ENCODE measurements around the gene NF2.
A peak's percentile ranks its signal among the peaks of the same experiment; 100 is the strongest.

The NF2 gene

DNA sequence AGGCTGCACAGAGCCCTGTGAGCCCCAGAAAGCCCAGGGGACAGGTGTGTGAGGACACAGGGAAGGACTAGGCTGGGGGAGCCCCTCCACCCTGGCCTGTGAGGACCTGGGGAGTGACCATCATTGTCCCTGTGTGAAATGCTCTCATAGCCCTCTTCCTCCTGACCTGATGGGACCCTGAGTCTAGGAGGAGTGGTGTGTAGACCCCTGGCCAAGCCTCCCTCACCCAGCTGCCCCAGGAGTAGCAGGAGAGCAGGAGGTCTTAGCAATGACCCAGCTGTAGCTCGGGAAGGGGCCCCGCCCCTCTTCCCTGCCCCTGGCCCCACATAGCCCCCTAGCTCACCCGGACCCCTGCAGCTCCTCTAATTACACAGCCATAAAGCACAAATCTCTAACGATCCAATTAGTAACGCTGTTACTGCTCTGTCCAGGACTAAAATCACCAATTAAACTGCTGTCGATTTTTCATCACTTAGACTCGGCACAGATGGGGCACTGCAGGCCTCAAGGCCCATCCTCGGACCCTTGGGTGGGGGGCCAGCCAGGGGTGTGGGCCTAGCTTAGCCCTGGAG is 109.8 kb downstream of the NF2 start:
- H3K4me3 ChIP-seq (ENCODE audit: low read depth, low read length), result no peak overlapping the region
- no peak for DNase-seq (ENCODE audit: low read depth)
- TF ChIP-seq, protein P1, sequence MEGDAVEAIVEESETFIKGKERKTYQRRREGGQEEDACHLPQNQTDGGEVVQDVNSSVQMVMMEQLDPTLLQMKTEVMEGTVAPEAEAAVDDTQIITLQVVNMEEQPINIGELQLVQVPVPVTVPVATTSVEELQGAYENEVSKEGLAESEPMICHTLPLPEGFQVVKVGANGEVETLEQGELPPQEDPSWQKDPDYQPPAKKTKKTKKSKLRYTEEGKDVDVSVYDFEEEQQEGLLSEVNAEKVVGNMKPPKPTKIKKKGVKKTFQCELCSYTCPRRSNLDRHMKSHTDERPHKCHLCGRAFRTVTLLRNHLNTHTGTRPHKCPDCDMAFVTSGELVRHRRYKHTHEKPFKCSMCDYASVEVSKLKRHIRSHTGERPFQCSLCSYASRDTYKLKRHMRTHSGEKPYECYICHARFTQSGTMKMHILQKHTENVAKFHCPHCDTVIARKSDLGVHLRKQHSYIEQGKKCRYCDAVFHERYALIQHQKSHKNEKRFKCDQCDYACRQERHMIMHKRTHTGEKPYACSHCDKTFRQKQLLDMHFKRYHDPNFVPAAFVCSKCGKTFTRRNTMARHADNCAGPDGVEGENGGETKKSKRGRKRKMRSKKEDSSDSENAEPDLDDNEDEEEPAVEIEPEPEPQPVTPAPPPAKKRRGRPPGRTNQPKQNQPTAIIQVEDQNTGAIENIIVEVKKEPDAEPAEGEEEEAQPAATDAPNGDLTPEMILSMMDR (IDR thresholded peaks at IDR 0.05; ENCODE audit: low read depth, low read length), result no peak
- TF ChIP-seq, protein P2, sequence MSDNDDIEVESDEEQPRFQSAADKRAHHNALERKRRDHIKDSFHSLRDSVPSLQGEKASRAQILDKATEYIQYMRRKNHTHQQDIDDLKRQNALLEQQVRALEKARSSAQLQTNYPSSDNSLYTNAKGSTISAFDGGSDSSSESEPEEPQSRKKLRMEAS (IDR thresholded peaks at IDR 0.05; ENCODE audit: low read depth, low read length), result no peak
- TF ChIP-seq POLR2A (IDR thresholded peaks at IDR 0.05; ENCODE audit: extremely low read depth, insufficient read length) (no peak), MYC (IDR thresholded peaks at IDR 0.05; ENCODE audit: low read depth, low read length) (no peak)

DNA sequence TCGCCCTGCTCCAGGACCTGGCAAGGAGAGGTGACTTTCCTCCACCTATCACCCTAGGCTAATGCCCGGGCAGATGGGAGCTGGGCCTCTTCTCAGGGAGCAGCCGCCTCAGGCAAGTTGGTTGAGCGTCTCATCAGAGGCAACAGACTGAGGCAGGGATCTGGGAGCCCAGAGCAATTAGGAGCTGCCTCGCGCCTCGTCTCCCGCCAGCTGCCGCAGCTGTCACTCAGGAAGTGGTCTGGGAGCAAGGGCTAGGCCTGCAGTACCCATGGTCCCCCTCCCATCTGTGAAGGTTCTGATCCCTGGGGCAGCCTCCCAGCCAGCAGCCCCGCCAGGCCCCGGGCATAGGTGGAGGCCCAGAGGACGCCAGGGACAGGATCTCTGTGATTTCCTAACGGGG is 111.8 kb downstream of the NF2 start:
- TF ChIP-seq POLR2A (IDR thresholded peaks at IDR 0.05; ENCODE audit: extremely low read depth, insufficient read length), result no peak
- TF ChIP-seq, protein P2 (IDR thresholded peaks at IDR 0.05; ENCODE audit: low read depth, low read length), result no peak
- TF ChIP-seq, protein P1 (IDR thresholded peaks at IDR 0.05; ENCODE audit: low read depth, low read length), result no peak
- TF ChIP-seq MYC (IDR thresholded peaks at IDR 0.05; ENCODE audit: low read depth, low read length), result no peak
- no peak overlapping the region for H3K4me3 ChIP-seq (ENCODE audit: low read depth, low read length)
- DNase-seq (ENCODE audit: low read depth), result peak; percentile 15

DNA sequence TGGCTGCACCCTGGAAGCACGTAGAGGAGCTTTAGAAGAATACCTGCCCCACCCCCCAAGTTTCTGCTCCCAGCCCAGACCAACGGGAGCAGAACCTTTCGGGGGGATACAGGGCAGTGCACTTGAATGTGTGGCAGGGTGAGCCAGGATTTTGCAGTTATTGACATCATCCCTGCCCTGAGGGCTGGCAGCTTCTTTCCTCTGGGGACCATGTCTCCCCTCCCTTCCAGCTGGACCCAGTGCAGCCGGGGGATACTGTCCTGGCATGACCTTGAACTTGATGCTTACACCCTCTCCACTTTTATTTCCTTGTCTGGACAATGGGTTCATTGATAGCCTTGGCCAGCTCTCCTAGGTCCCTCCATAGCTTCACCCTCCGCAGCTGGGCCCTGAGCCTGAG is 112.3 kb downstream of the NF2 start:
- no peak overlapping the region for H3K4me3 ChIP-seq (ENCODE audit: low read depth, low read length)
- DNase-seq (ENCODE audit: low read depth), result no peak
- TF ChIP-seq POLR2A (IDR thresholded peaks at IDR 0.05; ENCODE audit: extremely low read depth, insufficient read length), result no peak
- TF ChIP-seq, protein P1 (IDR thresholded peaks at IDR 0.05; ENCODE audit: low read depth, low read length), result no peak
- TF ChIP-seq, protein P2 (IDR thresholded peaks at IDR 0.05; ENCODE audit: low read depth, low read length), result no peak
- TF ChIP-seq MYC (IDR thresholded peaks at IDR 0.05; ENCODE audit: low read depth, low read length), result no peak

DNA sequence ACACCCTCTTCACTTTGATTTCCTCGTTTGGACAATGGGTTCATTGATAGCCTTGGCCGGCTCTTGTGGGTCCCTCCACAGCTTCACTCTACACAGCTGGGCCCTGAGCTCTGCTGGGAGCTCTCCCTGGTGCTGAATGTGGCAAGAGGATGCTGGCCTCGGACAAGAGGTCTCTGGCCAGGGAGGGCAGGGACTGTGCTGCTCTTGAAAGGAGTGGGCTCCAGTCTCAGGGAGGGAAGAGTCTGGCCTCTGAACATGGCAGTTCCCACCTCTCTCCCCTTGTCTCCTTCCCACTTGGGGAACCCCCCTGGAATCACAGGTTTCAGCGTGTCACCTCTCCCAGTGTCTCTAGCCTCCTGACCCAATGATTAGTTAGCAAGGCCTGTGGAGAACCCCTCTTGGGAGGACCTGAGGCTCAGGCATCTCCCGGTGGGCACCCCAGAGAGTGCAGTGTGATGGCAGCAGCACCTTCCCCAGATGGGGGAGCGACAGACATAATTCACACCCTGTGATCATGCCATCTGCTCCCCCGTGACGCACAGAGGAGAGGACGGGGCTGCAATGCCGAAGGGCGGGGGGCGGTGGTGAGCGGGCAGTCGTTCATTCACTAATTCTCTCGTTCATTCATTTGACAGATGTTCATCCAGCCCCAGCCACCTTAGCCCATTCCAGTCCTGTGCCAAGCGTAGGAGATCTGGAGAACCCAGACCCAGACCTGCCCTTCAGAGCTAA is 113.5 kb downstream of the NF2 start:
- TF ChIP-seq, protein P2 (IDR thresholded peaks at IDR 0.05; ENCODE audit: low read depth, low read length), result no peak
- no peak for TF ChIP-seq POLR2A (IDR thresholded peaks at IDR 0.05; ENCODE audit: extremely low read depth, insufficient read length)
- TF ChIP-seq, protein P1 (IDR thresholded peaks at IDR 0.05; ENCODE audit: low read depth, low read length), result no peak
- no peak for TF ChIP-seq MYC (IDR thresholded peaks at IDR 0.05; ENCODE audit: low read depth, low read length)
- H3K4me3 ChIP-seq (ENCODE audit: low read depth, low read length), result no peak overlapping the region
- DNase-seq (ENCODE audit: low read depth), result peak; percentile 73

DNA sequence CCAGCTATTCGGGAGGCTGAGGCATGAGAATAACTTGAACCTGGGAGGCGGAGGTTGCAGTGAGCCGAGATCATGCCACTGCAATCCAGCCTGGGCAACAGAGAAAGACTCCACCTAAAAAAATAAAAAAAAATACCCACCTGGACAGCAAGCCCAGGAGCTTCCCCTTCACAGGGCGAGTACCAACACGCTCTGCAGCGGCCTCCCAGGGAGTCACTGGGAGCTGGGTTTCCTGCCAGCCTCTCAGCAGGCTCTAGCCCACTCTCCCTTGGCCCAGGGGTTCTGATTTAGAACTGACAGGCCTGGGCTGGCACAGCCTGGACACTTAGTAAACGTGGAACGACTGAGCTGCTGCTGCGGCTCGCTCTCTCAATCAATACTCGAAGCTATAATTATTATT is 114.4 kb downstream of the NF2 start:
- no peak overlapping the region for H3K4me3 ChIP-seq (ENCODE audit: low read depth, low read length)
- DNase-seq (ENCODE audit: low read depth), result no peak
- TF ChIP-seq, protein P1 (IDR thresholded peaks at IDR 0.05; ENCODE audit: low read depth, low read length), result no peak
- TF ChIP-seq MYC (IDR thresholded peaks at IDR 0.05; ENCODE audit: low read depth, low read length) (no peak), POLR2A (IDR thresholded peaks at IDR 0.05; ENCODE audit: extremely low read depth, insufficient read length) (no peak)
- TF ChIP-seq, protein P2 (IDR thresholded peaks at IDR 0.05; ENCODE audit: low read depth, low read length), result no peak

All from NB4 (cell line).